ENCODE measurements around the gene MCIDAS. TPM values are rescaled to one million over a fixed set of nuclear protein-coding genes. Genes with fewer than 3 reads are reported as not detected.

Gene MCIDAS
- total and polyA plus RNA-seq, 2 of the 4 experiments (the other 2 are of a cell fraction) = not detected

DNA sequence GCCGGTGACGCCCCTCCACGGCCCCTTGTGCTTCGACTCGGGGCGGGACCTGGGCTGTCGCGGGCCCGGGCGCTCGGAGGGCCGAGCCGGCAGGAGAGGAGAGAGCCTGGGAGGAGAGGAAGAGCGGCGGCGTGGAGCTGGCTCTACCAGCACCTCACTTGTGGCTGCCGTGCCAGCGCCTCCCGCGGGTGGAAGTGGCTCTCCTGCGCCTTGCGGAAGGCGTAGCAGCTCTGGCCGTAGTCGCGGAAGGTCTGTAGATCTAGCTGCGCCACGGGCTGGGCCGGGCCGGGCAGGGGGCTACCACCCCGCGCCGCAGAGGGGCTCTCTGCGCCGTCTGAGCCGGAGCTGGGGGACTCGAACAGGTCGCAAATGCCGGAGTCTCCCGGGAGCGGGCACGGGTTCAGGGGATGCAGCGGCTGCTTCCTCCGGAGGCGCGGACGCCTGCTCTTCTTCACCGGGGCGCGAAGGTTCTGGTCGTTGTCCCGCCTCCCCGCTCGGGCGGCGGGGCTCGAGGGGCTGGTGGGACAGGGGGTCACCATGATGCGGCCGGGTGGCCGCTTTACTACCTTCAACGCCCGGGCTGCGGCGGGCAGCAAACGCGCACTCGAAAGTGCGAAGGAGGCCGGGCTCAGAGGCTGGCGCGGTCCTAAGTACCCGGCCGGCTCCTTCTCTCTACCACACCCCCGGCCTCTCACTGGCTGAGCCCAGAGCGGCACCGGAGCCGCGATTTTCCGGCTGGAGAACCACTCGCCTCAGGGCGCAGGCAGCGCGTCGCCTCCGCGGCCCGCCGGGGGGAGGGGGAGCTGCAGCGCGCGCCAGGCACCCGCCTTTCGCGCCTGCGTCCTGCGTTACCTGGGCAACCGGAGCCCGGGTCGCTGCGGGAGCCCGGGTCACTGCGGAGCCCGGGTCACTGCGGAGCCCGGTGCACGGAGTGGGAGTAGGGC lies 6.1 kb upstream of the MCIDAS start, which contains the start of gene CCNO:
Gene CCNO, minus strand, starts transcription at position 624 of the 944 bp plus-strand sequence. Its CDS starts 85 bp downstream, at position 539.
- Histone ChIP-seq H3K4ac (ENCODE audit: low read depth, low read length) (no peak within 1 kb of the TSS), H2AK9ac (replicated peaks; ENCODE audit: low read depth, low read length, poor library complexity) (peak within 1 kb of the TSS; percentile 38), H3K4me3 (ENCODE audit: insufficient read depth, low read depth, low read length) (peak within 1 kb of the TSS; percentile 42), H2BK15ac (ENCODE audit: low read depth, low read length) (no peak within 1 kb of the TSS), H4K5ac (ENCODE audit: low read depth, low read length) (no peak within 1 kb of the TSS), H3K23ac (ENCODE audit: low read depth, low read length) (peak within 1 kb of the TSS; percentile 91), H3K27me3 (ENCODE audit: control insufficient read depth, insufficient read depth, low read length) (peaks cover 77% of the 10 kb centered on the region), H3K9me1 (ENCODE audit: insufficient read depth, low read length) (no peaks in the 10 kb centered on the region), H3K56ac (ENCODE audit: extremely low read depth, insufficient read depth, low read length) (no peak within 1 kb of the TSS), H2BK20ac (ENCODE audit: low read depth, low read length) (no peak within 1 kb of the TSS), H4K20me1 (ENCODE audit: insufficient read depth, low read length) (peaks cover 15% of the 10 kb centered on the region; the same call in 1 of the 2 replicates), H3K27ac (ENCODE audit: insufficient read depth, low read length) (no peak within 1 kb of the TSS), H2BK5ac (ENCODE audit: low read depth, low read length, poor library complexity, severe bottlenecking) (no peak within 1 kb of the TSS), H2AFZ (replicated peaks; ENCODE audit: low read length, poor library complexity) (peak within 1 kb of the TSS; percentile 88), H2AK5ac (ENCODE audit: low read depth, low read length) (no peak within 1 kb of the TSS), H4K91ac (ENCODE audit: insufficient read depth, low read depth, low read length) (no peak within 1 kb of the TSS), H3K9ac (ENCODE audit: low read depth, low read length) (no peak within 1 kb of the TSS), H3K14ac (replicated peaks; ENCODE audit: low read depth, low read length) (no peak within 1 kb of the TSS), H3K4me2 (ENCODE audit: low read depth, low read length) (peak within 1 kb of the TSS; percentile 81), H2BK120ac (ENCODE audit: low read depth, low read length) (no peak within 1 kb of the TSS), H3K9me3 (ENCODE audit: control insufficient read depth, insufficient read depth, low read length) (peaks cover 4% of the 10 kb centered on the region; the same call in 1 of the 2 replicates), H3K79me1 (ENCODE audit: low read depth in 1 of 2, low read length in 2 of 2) (no peaks in the 10 kb centered on the region), H3K36me3 (ENCODE audit: control insufficient read depth, insufficient read depth, low read length) (no peaks in the 10 kb centered on the region), H3K18ac (ENCODE audit: low read depth, low read length) (no peak within 1 kb of the TSS), H3K4me1 (ENCODE audit: control insufficient read depth, insufficient read depth, low read length) (peaks cover 9% of the 10 kb centered on the region; the same call in 1 of the 2 replicates), H4K8ac (ENCODE audit: low read depth in 2 of 2, low read length in 2 of 2) (no peak within 1 kb of the TSS)
- in situ Hi-C loops (cut with MboI; ENCODE audit: low sequenced_read_pairs) = no loop called here
- DNase-seq (peak; percentile 66), ATAC-seq (ENCODE audit: low read depth) (peak; percentile 94)
- dilution Hi-C loops (cut with HindIII; ENCODE audit: low sequenced_read_pairs, unreplicated experiment) = no loop called here
- intact Hi-C loops (cut with micrococcal nuclease) = no loop called here
- BruUV-seq (replicated peaks) = no TSS peak
- ChIA-PET POLR2A (ENCODE audit: unreplicated experiment) (interaction anchor here (0.6 kb wide), 1 partner anchor 13 kb away, joined by 3 read pairs; no protein-coding TSS in a partner anchor), CTCF (interaction anchor here (0.6 kb wide), 1 partner anchor 17 kb away, joined by 9 read pairs; no protein-coding TSS in a partner anchor)
- TF ChIP-seq CEBPB (IDR thresholded peaks at IDR 0.05; ENCODE audit: low read depth, low read length) = no peak
- 1% methylated on average over 33 of the region's 106 CpGs; no CpG with 5 or more reads in 1 of the 2 experiments for WGBS, 2 experiments (ENCODE audit: extremely low coverage in 2 of 2, insufficient read length in 1 of 2)

All from IMR-90 (cell line).